Esophagus muscularis mucosa (tissue), 4 donors: ENCODE measurements around the gene OTOS. TPM values are rescaled to one million over a fixed set of nuclear protein-coding genes. Genes with fewer than 3 reads are reported as not detected.
A peak's percentile ranks its signal among the peaks of the same experiment; 100 is the strongest.

ENCODE experiments used
- DNase-seq: peaks from one replicate; pipeline ENCODE4 v3.0.0-alpha.2; 2017; ENCODE audit errors: extremely low spot score
- H3K27ac ChIP-seq, 4 donors: fragments of 200-600 bp; sonication (generic); replicated peaks in 1 of 4; 1 replicate in 3 of 4; 2 replicates in 1 of 4; pipeline ENCODE4 v1.5.1; 2016 to 2019; ENCODE audit warnings: mild to moderate bottlenecking in 1 of 4
- H3K27me3 ChIP-seq, 4 donors: fragments of 200-600 bp; sonication (generic); one replicate each; pipeline versions ENCODE4 v1.5.1 to v1.6.0; 2016 to 2019
- H3K36me3 ChIP-seq, 4 donors: fragments of 200-600 bp; sonication (generic); one replicate each; pipeline ENCODE4 v1.5.1; 2016 to 2019
- H3K4me1 ChIP-seq, 4 donors: fragments of 200-600 bp; sonication (generic); one replicate each; pipeline ENCODE4 v1.5.1; 2016 to 2019
- H3K4me3 ChIP-seq, 4 donors: fragments of 200-600 bp; sonication (generic); 1 replicate in 2 of 4; 2 replicates in 2 of 4; pipeline ENCODE4 v1.5.1; 2016 to 2019; ENCODE audit warnings: mild to moderate bottlenecking in 4 of 4, moderate library complexity in 1 of 4
- H3K9me3 ChIP-seq, 4 donors: fragments of 200-600 bp; sonication (generic); 1 replicate in 3 of 4; 2 replicates in 1 of 4; pipeline ENCODE4 v1.5.1; 2016 to 2019
- EP300 ChIP-seq: sonication (generic); formaldehyde crosslinking; IDR thresholded peaks from one replicate; pipeline ENCODE4 v1.6.1; 2017; ENCODE audit warnings: antibody characterized with exemption
- POLR2A ChIP-seq: fragments of 450-650 bp; IDR thresholded peaks from one replicate; pipeline ENCODE4 v1.6.1; 2017; ENCODE audit warnings: antibody characterized with exemption, moderate library complexity, mild to moderate bottlenecking, low read depth
- POLR2AphosphoS5 ChIP-seq, 2 donors: sonication (generic); formaldehyde crosslinking; IDR thresholded peaks; one replicate each; pipeline ENCODE4 v1.6.1; 2017; ENCODE audit warnings: antibody characterized with exemption in 2 of 2
- WGBS: methylation state at CpG from one replicate; pipeline ENCODE4 v1.1.5; 2018; 5-methylcytosine and 5-hydroxymethylcytosine counted together
- intact Hi-C: fragments of 100-400 bp; cut with DNase I; formaldehyde crosslinking; loops from one replicate; pipeline ENCODE4 v1.15.1; 2023
- total RNA-seq, 4 donors: library from RNA; depleted of rRNA; stranded (reverse); fragments of >200 nt; gene quantifications; one replicate each; pipeline versions ENCODE4 v1.1.0 to v1.2.1, GENCODE V29; 2016
- TF ChIP-seq, protein P1 (sequence below), 3 experiments: fragments of 200-600 bp in 2 of 3; fragments of 450-650 bp in 1 of 3; sonication (generic) in 2 of 3; IDR thresholded peaks; one replicate each; pipeline ENCODE4 v1.5.1; 2017 to 2019; ENCODE audit warnings: antibody characterized with exemption in 3 of 3, mild to moderate bottlenecking in 2 of 3, moderate library complexity in 1 of 3

Gene OTOS
- total RNA-seq, 4 donors from 2014 or later = not detected

DNA sequence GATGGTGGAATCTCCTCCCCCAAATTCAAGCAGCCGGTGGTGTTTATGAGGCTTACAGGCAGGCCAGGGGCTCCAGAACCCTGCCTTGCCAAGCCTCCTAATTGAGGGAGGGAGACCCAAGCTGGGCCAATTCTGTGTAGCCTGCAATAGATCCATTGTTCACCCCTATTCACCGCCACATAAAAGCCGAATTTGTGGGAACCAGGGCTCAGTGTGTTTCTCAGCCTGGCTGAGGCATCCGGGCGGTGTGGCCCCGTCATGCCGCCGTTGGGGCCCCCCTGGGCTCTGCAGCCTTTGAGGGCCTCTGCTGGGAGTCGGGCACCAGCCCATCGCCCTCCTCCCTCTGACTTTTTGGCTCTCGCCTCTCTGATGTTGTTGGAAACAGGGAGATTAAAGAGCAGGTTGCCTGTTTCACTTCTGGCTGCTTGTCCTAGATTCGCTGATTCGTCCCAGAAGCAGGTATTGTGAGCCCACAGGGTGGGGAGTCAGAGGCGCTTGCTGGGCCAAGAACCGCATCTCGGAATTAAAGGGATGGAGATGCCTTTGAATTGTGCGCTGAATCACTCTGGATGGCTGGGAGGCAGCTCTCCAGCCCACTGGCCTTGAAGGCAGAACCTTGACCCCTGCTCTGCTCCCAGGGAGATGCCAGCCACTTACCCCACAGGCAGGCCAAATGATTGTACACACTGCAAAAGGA lies 14.7 kb upstream of the OTOS start:
- H3K4me1 ChIP-seq = no peaks in the 10 kb centered on the region
- no peaks in the 10 kb centered on the region for H3K36me3 ChIP-seq
- H3K27ac ChIP-seq = no peak overlapping the region
- DNase-seq = no peak
- H3K9me3 ChIP-seq = no peaks in the 10 kb centered on the region
- H3K27me3 ChIP-seq = peaks cover 0 to 68% (median 0%) of the 10 kb centered on the region in 4 donors
- TF ChIP-seq EP300 = no peak
- H3K4me3 ChIP-seq = no peak overlapping the region
- 64% methylated on average over 14 of the region's 17 CpGs for WGBS
- intact Hi-C loops = no loop called here

GRCh38 chr2:240154606-240155005 lies 14.1 kb upstream of the OTOS start:
- H3K36me3 ChIP-seq = no peaks in the 10 kb centered on the region
- H3K27me3 ChIP-seq = peaks cover 0 to 74% (median 1%) of the 10 kb centered on the region in 4 donors
- no peaks in the 10 kb centered on the region for H3K4me1 ChIP-seq
- no peak overlapping the region for H3K4me3 ChIP-seq
- intact Hi-C loops = no loop called here
- no peak for TF ChIP-seq POLR2AphosphoS5 (IDR thresholded peaks at IDR 0.05)
- no peak for TF ChIP-seq POLR2A
- no peak overlapping the region for H3K27ac ChIP-seq
- no peaks in the 10 kb centered on the region for H3K9me3 ChIP-seq
- no peak for DNase-seq
- WGBS = 79% methylated on average over 8 of the region's 8 CpGs

- H3K27me3 ChIP-seq = peaks cover 0 to 86% (median 4%) of the 10 kb centered on the region in 4 donors
- intact Hi-C loops = no loop called here
- H3K9me3 ChIP-seq = no peaks in the 10 kb centered on the region
- TF ChIP-seq, protein P1, sequence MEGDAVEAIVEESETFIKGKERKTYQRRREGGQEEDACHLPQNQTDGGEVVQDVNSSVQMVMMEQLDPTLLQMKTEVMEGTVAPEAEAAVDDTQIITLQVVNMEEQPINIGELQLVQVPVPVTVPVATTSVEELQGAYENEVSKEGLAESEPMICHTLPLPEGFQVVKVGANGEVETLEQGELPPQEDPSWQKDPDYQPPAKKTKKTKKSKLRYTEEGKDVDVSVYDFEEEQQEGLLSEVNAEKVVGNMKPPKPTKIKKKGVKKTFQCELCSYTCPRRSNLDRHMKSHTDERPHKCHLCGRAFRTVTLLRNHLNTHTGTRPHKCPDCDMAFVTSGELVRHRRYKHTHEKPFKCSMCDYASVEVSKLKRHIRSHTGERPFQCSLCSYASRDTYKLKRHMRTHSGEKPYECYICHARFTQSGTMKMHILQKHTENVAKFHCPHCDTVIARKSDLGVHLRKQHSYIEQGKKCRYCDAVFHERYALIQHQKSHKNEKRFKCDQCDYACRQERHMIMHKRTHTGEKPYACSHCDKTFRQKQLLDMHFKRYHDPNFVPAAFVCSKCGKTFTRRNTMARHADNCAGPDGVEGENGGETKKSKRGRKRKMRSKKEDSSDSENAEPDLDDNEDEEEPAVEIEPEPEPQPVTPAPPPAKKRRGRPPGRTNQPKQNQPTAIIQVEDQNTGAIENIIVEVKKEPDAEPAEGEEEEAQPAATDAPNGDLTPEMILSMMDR (IDR thresholded peaks at IDR 0.05) = no peak
- TF ChIP-seq POLR2AphosphoS5 (IDR thresholded peaks at IDR 0.05) = no peak
- no peak for TF ChIP-seq POLR2A
- TF ChIP-seq EP300 = no peak
- no peak overlapping the region for H3K27ac ChIP-seq
- no peak overlapping the region for H3K4me3 ChIP-seq
- no peak for DNase-seq
- no peaks in the 10 kb centered on the region for H3K36me3 ChIP-seq
- 79% methylated on average over 3 of the region's 3 CpGs for WGBS
- H3K4me1 ChIP-seq = no peaks in the 10 kb centered on the region
Observed at GRCh38 chr2:240153418-240153817, 13.0 kb upstream of the OTOS start.

DNA sequence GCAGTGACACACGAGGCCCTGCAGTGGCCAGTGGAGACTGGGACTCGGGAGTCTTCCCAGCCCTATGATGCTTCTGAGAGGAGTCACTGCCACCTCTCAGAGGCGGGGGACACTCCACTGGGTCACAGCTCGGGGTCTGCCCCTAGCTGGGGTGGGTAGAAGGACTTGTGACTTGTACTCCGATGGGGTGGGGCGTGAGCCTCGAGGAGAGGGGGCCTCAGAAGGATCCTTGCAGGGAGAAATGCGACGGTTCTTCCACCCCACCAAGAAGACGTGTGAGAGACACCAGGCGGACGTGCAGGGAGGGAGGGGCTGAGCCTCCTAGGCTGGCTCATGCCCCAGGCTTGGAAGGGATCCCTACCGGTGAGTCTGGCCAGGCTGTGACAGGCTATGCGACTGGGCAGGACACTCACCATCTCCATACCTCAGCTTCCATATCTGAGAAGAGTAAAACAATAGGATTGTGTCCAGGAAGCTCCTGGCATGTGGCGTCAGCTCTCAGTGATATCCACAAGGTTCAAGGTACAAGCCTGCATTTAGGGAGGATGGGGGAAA lies 11.1 kb upstream of the OTOS start:
- 53% methylated on average over 14 of the region's 15 CpGs for WGBS
- Histone ChIP-seq H3K27ac (no peak overlapping the region), H3K9me3 (no peaks in the 10 kb centered on the region), H3K4me1 (no peaks in the 10 kb centered on the region), H3K4me3 (no peak overlapping the region), H3K36me3 (no peaks in the 10 kb centered on the region), H3K27me3 (peaks cover 0 to 80% (median 4%) of the 10 kb centered on the region in 4 donors)
- intact Hi-C loops = no loop called here
- no peak for DNase-seq
- TF ChIP-seq, protein P1 (IDR thresholded peaks at IDR 0.05) = no peak
- no peak for TF ChIP-seq POLR2AphosphoS5 (IDR thresholded peaks at IDR 0.05)
- TF ChIP-seq EP300 = no peak
- no peak for TF ChIP-seq POLR2A

- WGBS = 35% methylated on average over 12 of the region's 12 CpGs
- TF ChIP-seq, protein P1 (IDR thresholded peaks at IDR 0.05) = peak in 2 of 3 experiments; percentile 34 to 58
- no peak for TF ChIP-seq POLR2A
Observed at GRCh38 chr2:240149943-240150784, 9.7 kb upstream of the OTOS start.

More at GRCh38 chr2:240149943-240150784, 9.7 kb upstream of the OTOS start:
- Histone ChIP-seq H3K36me3 (no peaks in the 10 kb centered on the region), H3K4me3 (no peak overlapping the region), H3K4me1 (no peaks in the 10 kb centered on the region), H3K27me3 (peaks cover 0 to 78% (median 4%) of the 10 kb centered on the region in 4 donors), H3K27ac (no peak overlapping the region), H3K9me3 (no peaks in the 10 kb centered on the region)
- DNase-seq = no peak
- intact Hi-C loops = loop anchor here (10.0 kb wide), 1 partner anchor 1115 kb away; no protein-coding TSS in a partner anchor
